ENCODE results near the gene SAPCD1.

SAPCD1 gene

DNA sequence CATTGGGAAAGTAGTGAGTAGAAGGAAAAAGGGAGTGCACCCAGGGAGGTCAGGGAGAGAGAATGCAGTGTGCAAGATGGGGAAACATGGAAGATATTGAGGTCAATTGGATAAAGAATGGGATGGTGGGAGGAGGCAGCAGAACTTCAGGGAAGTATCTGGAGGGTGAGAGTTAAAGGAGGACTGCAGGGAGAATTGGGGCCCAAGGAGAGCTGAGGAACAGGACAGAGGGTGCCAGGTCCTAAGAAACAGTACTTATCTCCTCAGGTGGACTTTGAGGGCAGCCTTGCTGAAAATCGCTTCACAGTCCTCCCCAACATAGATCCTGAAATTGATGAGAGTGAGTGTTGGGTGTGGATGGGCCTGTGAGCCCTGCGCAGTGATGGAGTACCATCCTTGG is 4.2 kb upstream of the SAPCD1 start:
- DNase-seq: no peak

DNA sequence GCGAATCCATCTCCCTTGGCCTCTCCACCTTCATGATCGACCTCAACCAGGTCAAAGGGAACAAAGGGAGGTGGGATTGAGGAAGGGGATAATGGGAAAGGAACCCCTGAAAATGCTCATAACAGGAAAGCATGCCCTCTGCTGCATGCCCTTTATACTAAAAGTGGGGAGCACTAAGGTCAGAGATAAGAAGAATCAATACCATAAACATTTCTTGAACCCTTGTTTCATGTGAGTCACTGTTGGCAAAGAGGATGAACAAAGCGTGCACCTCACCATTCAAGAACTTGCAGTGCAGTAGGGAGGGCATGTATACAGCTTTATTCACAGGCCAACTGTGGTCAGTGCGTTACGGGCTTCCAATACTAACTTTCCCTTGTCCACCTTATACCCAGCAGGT is 1.7 kb upstream of the SAPCD1 start:
- no peak for DNase-seq

DNA sequence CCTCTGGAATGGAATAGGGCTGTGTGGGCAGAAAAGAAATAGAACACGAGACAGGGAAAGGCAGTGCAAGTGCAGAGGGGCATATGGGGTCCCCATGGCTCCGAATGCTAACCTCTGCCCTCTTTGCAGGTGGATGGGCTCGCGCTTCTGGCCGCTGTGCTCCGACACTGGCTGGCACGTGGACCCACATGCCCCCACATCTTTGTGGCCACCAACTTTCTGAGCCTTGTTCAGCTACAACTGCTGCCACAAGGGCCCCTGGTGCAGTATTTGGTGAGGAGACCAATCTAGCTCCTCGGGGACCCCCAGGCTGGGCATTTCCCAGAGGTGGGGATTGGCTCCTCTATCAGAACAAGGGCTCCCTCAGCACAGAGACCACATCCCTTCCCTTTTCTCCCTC is 1.1 kb upstream of the SAPCD1 start:
- DNase-seq: no peak

DNA sequence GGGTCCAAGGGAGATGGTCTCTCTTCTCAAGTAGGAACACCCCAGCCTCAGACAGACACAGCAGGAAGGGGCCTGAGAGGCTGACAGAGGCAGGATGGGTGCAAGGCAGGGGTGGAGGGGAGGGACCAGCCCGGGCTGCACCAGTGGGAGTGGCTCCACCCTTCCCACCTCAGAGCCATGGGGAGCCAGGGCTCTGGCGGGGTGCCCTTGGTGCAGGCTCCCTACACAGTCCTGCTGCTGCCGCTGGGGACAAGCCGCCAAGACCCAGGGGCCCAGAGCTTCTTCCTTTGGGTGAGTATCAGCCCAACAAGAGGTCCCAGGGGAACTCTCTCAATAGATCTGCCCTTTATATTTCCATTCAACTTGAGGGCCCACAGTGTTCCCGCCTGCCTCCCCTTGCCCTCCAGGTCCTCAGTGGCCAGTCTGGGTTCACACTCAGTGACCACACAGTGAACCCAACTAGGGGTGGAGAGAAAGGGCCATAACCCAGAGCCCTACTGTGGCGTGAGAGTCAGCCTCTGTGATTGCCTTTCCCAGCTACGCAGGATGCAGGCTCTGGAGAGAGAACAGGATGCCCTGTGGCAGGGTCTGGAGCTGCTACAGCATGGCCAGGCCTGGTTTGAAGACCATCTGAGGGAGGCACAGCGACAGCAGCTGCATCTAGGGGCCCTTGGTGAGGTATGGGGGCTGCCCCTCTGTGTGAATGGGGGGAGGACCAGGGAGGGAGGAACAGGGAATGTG is 592 bp downstream of the SAPCD1 start:
- DNase-seq: no peak

DNA sequence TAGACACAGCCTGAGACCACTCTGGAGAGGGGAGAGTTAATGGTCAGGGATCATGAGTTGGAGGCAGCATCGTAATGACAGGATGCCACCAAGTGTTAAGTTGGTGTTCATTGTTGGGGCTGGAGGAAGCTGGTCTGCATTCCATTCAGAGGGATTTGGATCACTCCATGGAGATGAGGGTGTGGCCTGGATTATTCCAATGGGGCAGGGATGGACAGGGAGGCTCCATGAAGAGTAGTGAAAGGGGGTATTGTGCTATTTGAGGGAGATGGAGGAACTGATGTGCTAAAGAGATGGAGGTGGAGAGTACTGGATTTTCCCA is 1.1 kb downstream of the SAPCD1 start:
- no peak for DNase-seq

DNA sequence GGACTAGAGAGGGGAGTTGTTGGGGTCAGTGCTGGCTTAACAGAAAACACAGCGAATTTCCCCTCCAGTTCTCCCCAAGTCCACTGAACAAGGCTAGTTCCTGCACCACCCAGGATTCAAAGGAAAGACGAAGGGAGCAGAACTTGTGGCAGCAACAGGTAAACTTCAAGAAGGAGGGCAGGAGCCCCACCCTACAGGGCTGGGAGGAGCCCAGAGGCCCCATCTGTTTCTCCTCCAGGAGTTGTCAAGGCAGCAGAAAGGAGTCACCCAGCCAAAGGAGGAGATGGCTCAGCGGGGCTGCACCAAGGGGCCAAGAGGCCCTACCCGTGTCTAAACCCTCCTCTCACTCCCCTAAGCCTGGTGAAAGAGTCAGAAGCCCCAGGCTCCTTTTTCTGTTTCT is 1.7 kb downstream of the SAPCD1 start:
- DNase-seq: no peak

DNA sequence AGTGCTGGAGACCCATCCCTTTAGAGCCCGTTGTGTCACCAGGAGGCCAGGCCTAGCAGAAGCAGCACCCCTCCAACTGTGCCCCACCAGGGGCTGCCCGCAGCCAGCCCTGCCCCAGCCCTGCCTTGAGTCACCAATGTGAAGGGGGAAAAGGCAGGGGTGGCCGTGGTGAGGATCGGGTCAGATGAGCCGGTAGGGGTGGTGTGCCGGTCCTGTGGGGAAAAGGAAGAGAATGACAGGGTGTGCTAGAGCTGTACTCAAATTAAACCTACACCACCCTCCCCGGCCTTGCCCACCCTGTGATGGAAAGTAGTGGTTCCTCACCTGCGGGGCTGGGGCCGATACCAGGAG is 3.1 kb downstream of the SAPCD1 start:
- DNase-seq: no peak

DNA sequence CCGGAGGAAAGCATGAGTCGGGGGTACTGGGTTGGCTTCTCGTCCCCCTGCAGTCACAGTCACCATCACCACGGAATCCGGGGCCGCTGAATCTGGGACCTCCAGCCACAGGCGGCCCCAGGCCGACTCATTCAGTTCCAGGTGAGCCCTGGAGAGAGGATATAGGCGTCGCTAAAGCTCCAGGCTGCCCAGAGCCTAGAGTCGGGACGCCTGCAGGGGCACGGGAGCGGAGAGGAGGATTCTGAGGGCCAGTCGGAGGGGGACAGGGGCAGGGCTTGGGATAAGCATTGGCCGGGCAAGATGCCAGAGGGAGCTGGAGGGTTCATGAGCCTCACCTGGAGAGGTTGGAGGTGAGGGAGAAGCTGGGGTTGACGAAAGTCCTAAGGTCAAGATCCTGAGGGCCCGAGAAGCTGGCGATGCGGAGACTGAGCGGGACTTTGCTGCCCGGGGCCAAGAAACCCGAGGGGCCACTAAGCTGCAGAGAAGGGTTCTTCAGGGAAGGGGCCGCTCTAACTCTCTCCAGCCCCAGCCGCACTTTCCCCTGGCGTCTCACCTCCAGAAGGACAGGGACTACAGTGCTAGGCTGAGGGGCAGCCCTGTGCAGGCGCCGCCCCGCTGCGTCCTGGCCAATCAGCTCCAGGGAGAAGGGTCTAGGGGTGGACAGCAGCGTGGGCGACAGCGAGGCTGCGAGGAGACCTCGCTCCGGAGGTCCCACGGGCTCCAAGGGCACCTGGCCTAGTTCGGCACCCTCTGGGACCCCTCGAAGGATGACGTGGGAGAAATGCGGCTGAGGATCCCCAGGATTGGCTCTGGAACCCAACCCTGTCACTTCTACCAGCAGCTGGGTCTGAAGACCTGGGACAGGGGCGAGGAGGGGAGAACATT is 3.7 kb downstream of the SAPCD1 start:
- DNase-seq: no peak

DNA sequence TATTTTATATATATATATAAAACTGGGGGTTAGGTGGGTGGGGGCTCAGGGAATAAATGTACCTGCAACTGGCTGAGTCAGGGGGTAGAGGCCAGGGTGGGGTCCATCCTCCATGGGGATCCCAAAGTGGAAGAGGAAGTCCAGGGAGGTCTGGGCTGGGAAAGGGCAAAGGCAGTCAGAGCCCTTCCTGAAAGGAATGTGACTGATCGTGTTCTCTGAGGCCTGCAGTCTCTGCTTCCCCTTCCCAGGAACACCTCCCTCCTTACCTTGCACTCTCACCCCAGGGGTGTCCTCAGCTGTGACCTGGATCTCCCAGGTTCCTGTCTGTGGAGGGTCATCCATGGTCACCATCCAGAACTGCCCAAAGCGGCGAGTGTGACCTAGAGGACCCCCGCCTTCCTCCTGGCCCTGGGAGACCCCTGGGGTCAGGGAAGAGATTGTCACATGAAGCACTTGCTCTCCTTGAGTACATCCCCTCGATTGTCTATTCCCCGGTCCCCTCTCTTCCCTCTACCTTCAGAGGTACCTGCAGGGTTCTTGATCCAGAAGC is 4.7 kb downstream of the SAPCD1 start:
- DNase-seq: no peak

DNA sequence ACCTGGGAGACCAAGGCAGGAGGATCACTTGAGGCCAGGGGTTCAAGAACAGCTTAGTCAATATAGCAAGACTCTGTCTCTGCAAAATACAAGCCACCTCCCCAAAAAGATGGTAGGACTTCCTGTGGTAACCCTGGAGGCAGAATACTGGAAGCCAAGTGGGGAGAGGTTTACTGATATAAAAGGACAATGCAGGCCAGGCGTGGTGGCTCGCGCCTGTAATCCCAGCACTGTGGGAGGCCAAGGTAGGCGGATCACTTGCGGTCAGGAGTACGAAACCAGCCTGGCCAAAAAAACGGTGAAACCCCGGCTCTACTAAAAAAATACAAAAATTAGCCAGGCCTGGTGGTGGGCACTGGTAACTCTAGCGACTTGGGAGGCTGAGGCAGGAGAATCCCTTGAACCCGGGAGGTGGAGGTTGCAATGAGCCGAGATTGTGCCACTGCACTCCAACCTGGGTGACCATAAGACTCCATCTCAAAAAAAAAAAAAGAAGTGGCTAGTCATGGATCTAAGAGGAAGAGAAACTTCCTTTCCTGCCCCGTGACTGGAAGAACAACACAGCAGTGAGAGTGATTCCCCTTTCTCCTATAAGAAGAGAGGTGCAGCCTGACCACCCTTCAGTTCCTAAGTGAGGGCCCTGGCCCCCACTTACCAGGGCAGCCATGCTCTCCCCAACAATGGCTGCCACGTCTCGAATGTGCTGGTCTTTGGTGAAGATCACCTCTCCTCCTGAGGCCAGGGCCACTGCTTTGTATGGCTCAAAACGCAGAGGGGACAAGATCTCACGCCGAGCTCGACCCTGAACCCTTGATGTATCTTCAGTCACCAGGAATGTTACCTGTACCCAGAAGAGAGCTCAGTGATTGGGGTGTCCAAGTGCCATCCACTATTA is 6.2 kb downstream of the SAPCD1 start:
- DNase-seq: no peak

DNA sequence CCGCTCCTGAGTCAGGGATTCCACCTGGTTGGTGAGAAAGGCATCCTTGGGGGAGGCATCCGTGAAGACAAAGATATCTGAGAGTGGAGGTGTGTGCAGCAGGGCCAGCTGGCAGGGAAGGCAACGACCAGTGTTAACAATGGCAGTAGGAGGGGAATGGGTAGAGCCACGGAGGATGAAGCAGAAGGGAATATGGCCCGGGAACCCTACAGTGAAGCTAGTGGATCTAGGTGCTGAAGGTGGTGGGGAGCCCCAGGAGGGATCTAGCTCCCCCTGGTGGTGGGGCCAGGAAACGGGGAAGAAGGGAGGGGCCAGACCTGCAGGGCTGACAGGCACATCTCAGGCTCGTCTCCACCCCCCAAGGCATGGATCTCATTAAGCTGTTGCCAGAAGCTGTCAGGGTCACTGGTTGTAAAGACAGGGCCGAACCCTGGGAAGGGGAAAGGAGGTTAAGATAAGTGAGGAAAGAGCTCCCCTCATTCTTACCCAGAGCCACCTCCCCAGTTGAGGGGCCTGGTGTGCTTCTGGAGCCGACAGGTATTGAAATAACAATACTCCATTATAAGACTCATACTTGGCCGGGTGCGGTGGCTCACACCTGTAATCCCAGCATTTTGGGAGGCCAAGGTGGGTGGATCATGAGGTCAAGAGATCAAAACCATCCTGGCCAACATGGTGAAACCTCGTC is 7.4 kb downstream of the SAPCD1 start:
- DNase-seq: peak; percentile 55 to 67 (median 63)

DNA sequence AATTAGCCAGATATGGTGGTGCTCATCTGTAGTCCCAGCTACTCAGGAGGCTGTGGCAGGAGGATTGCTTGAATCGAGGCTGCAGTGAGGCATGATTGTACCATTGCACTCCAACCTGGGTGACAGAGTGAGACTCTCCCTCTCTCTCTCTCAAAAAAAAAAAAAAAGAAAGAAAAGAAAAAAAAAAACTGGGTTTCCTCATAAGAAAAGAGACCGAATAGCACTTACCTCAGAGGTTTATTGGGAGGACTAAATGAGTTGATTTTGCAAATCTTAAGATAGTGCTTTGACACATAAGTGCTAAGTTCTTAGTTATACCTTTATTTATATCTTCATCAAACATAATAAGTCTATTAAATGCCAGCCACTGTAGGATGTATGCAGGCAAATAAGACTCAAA is 8.4 kb downstream of the SAPCD1 start:
- DNase-seq: no peak

DNA sequence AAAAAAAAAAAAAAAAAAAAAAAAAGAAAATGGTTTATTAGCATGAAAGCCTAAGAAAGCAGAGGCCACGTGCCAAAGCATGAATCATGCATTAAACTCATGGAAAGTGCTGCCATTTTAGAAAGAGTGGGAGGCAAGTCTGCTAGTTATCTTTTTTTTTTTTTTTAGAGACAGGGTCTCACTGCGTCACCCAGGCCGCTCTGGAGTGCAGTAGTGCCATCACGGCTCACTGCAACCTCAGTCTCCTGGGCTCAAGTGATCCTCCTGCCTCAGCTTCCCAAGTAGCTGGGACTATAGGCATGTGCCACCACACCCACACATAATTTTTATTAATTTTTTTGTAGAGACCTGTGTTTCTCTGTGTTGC is 9.5 kb downstream of the SAPCD1 start:
- no peak for DNase-seq

DNA sequence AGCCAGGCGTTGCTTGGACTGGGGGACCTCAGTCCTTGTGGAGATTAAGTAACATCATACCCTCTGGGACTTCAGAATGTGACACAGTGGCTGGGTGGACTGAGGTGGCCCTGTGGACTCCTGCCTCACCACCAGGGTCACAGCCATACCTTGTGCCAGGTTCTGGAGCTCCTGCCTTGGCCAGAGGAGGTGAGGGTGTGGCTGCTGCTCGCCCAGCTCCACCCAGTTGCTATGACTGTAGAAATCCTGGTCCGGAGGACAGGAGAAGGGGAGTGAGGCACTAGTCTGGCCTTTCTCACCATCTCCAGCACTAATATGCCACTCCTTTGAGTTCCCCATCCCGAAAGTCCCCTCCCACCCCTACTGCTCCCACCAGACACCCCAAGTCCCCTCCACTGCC is 12.7 kb downstream of the SAPCD1 start:
- DNase-seq: no peak

DNA sequence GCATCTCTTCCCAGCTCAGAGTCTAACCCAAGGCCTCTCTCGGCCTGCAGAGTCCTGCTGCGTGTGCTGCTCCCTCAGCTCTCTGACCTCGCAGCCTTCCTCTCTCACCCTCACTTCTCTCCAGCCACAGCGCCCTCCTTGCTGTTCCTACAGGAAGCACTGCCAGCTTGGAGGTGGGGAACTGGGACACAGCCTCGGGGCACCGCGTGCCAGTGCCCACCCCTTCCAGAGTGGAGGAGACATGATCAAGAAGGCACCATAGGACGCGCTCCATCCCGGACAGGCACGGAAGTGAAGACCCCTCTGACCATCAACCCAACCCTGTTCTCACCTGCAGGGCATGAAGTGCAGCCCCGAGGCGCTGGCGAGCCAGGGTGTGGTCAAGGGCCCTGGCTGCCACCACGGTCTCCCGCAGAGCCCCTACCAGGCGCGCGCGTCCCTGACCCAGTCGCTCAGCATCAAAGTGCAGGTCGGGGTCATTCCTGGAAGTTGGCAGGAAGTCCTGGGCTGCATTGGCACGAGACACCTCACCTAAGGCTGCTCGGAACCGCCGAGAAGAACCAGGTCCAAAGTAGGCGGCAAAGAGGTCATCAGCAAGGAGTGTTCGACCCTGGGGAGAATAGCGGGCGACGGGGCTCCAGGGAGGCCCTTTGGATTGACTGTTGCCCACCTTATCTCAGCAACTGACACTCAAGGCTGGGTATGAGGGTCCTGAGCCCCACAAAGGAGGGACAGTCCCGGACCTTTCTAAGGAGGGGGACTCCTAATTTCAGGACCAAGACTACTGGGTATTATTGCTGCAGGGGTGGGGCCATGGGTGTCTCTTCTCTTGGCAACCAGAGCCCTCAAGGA is 13.4 kb downstream of the SAPCD1 start:
- no peak for DNase-seq

DNA sequence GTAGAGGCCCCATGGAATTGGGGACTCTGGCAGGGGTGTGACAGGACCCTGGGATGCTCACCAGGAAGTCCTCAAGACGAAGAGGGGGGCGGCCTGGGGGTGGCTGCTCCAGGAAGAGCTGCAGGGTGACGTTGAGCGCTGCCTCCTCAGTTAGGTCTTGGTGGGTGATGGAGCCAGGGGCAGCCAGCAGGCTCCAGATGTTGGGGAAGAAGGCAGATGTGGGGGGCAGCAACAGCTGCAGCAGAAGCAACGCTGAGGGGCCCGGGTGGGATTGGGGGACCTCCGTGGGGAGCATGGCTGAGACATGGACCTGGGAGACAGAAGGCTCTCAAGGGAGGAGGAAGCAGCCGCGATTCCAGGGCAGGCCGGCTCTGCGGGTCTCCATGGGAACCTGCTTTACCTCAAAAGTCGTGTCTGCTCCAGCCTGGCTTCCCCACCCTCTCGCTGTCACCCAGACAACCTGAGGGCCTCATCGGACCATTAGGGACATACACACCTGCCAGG is 14.1 kb downstream of the SAPCD1 start:
- no peak for DNase-seq

DNA sequence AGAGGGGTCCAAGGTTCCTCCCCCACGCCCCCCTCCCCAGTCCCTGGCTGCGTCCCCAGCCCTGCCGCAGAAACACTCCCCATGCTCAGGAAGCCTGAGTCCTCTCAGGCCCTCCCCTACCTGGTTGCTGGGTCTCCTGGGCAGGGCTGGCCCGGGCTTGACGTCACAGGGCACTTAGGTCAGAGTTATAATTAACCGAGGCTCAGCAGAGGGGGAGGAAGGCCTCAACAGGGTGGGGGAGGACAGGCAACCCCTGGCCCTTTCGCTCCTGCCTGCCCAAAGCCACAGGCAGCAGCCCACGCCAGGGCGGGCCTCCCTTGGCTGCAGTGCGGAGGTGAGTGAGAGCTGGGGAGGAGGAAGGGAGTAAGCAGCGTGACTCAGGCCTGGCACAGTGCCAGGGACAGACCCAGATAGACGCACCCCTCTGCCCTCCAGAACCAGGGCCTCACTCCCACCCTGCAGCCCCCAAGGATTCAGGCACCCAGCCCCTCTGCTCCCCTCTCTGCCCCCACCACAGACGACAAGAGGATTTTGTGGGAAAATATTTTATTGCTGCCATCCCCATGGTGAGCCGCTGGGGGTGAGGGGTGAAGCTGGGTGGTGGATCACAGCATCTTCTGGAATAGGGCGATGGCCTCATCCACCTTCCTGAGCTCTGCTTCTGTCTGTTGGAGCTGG is 14.7 kb downstream of the SAPCD1 start, which contains the start of gene VWA7:
Gene VWA7, minus strand, starts transcription at position 340 of the 678 bp plus-strand sequence. CDS start 549 bp downstream, outside the sequence.
- peak; percentile 40 to 55 (median 50) for DNase-seq

DNA sequence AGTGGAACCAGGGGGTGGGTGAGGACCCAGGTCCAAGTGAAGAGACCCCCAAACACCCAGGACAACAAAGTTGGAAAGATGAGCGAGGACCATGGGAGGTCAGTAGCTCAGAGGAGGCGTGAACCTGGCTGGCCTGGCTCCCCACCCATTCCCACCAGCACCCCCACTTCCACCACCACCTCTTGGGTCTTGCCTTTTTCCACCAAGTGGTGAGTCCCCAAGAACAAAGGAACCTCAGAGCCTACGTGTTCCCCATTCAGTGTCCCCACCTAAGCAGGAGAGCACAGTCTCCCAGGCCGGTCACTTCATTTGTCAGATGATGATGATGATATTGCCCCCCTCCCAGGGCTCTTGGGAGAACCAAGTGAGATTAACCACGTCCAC is 15.2 kb downstream of the SAPCD1 start:
- DNase-seq: no peak

DNA sequence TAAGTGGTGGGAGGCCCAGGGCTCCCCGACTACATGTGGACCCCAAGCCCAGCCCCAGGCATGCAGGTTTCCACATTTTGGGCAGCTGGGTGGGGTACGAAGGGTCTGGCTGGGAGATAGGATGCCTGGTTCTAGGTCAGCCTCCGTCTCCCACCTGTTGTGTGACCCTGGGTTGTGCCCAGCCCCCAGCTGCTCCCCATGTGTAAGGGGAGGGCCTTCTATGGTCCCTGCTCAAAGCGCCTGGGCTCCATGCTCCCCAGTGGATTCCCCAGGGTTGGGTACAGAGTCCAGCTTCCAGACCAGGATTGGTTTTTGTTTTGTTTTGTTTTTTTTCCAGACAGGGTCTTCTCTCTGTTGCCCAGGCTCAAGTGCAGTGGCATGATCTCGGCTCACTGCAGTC is 15.7 kb downstream of the SAPCD1 start:
- DNase-seq: no peak

DNA sequence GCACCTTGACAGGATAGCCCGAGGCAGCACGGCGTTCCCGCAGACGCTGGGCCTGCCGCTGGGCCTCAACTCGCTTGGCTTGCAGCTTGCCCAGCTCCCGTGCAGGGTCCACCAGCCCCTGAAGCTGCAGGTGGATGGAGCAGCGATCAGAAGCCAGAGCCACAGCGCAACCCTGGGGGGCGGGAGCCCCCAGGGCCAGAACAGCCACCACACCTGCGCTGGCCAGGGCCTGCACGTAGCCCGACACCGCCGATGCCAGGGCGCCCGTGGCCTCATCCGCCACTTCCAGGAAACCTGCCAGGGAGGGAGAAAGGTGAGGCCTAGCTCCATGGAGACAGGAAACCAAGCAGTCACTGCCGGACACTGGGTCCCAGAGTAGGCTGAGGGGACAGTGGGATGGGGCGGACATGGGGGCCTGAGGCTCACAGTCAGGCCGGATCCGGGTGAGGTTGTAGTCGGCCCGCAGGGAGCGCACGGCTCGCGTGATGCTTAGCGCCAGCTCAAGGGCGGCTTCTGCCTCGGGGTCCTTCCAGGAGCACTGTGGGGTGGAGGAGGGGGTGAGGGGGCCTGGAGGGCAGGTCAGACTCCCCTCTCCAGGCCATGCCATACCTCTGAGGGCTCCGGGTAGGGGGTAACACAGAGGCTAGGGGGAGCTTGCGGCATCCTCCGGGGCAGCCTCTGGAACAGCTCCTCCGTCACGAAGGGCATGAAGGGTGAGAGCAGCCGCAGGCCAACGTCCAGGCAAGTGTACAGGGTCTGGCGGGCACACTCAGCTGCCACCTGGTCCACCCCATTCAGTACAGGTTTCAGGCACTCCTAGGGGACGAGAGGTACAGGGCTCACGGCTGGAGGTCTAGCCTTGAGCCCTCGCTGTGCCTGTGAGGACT is 16.8 kb downstream of the SAPCD1 start:
- no peak for DNase-seq

All from activated CD4-positive, CD25-positive, alpha-beta regulatory T cell (primary cell).